Erythroblast (primary cell): Measurements from ENCODE around the gene TTC21B.

Experiments
- GATA1 ChIP-seq: IDR thresholded peaks from 2 replicates; pipeline ENCODE4 v1.6.1; 2011; ENCODE audit warnings: low read depth, mild to moderate bottlenecking, control low read depth, low read length, moderate library complexity
- POLR2A ChIP-seq: IDR thresholded peaks from 2 replicates; pipeline ENCODE4 v1.6.1; 2011; ENCODE audit warnings: mild to moderate bottlenecking, low read length

- TF ChIP-seq POLR2A, result no peak
- TF ChIP-seq GATA1, result no peak
Measured at GRCh38 chr2:165892526-165892925, 61.0 kb downstream of the TTC21B start.
